Measurements from ENCODE around the gene PDLIM5. TPM values are rescaled to one million over a fixed set of nuclear protein-coding genes. Genes with fewer than 3 reads are reported as not detected.

Gene PDLIM5
- polyA plus RNA-seq, 1 donor (not counting 4 experiments of a cell fraction or from before 2014, with no cell fraction given), result 112 TPM

DNA sequence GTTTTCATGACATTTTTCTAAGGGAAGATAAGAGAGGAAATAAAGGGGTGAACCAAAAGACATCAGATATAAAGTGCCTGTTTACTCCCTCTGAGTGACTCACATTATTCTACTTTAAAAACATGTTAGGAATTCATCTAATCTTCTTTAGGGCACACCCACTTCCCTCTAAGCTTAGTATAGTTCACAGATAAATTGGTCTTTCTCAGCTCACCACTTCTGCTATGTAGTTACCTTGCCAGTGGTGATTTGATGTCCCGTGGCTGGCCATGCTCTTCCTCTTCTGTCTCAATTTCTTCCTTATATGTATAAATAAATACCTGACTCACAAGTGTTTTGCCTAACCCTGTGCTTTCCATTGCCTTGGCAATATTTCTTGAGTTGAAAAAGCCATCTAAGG lies 96.8 kb downstream of the PDLIM5 start:
- peak overlapping the region; percentile 23 for H3K9ac ChIP-seq (ENCODE audit: control insufficient read depth, extremely low read depth, insufficient read depth, low read length)
- H2AFZ ChIP-seq (ENCODE audit: control insufficient read depth, low read length), result no peak overlapping the region
- H3K27me3 ChIP-seq (ENCODE audit: control insufficient read depth, extremely low read depth, insufficient read depth, low read length), result no peaks in the 10 kb centered on the region
- peak overlapping the region; percentile 87 for H3K4me2 ChIP-seq (ENCODE audit: control insufficient read depth, extremely low read depth, insufficient read depth, low read depth, low read length)
- peaks cover 32% of the 10 kb centered on the region for H3K79me2 ChIP-seq (ENCODE audit: control insufficient read depth, insufficient read depth, low read length)
- H3K4me3 ChIP-seq (ENCODE audit: control insufficient read depth in 2 of 3, extremely low read depth in 1 of 3, insufficient read depth in 2 of 3, low read depth in 1 of 3, low read length in 3 of 3), result peak overlapping the region in 2 of 3 experiments; percentile 16 to 53
- TF ChIP-seq CTCF (optimal IDR thresholded peaks at IDR 0.05 in 1 of 3, IDR thresholded peaks at IDR 0.05 in 1 of 3, conservative IDR thresholded peaks at IDR 0.05 in 1 of 3; ENCODE audit: extremely low read depth in 1 of 3, insufficient read depth in 2 of 3, low read length in 3 of 3) (no peak), EZH2 (IDR thresholded peaks at IDR 0.05; ENCODE audit: low read length) (no peak)
- H3K9me3 ChIP-seq (ENCODE audit: control insufficient read depth, low read depth, low read length), result no peaks in the 10 kb centered on the region
- peaks cover 42% of the 10 kb centered on the region for H3K4me1 ChIP-seq (ENCODE audit: control insufficient read depth, extremely low read depth, insufficient read depth, low read length)
- no peaks in the 10 kb centered on the region for H3K9me1 ChIP-seq (ENCODE audit: control insufficient read depth, extremely low read depth, insufficient read depth, low read length)
- H3K36me3 ChIP-seq (ENCODE audit: control insufficient read depth in 2 of 2, extremely low read depth in 1 of 2, insufficient read depth in 2 of 2, low read length in 2 of 2), result peaks cover 0 to 6% of the 10 kb centered on the region in 2 experiments
- FAIRE-seq (peak; percentile 85), DNase-seq (ENCODE audit: low read depth, low spot score) (peak; percentile 35)
- no peaks in the 10 kb centered on the region for H4K20me1 ChIP-seq (ENCODE audit: control insufficient read depth, extremely low read depth, insufficient read depth, low read length)
- dilution Hi-C loops (cut with MboI; ENCODE audit: extremely low pct_ligation_motif_present, low sequenced_read_pairs), result no loop called here
- H3K27ac ChIP-seq (ENCODE audit: control insufficient read depth, insufficient read depth, low read length), result peak overlapping the region; percentile 61

GRCh38 chr4:94550352-94550751 lies 98.6 kb downstream of the PDLIM5 start:
- no peaks in the 10 kb centered on the region for H3K9me1 ChIP-seq (ENCODE audit: control insufficient read depth, extremely low read depth, insufficient read depth, low read length)
- H3K4me1 ChIP-seq (ENCODE audit: control insufficient read depth, extremely low read depth, insufficient read depth, low read length), result peaks cover 25% of the 10 kb centered on the region
- no peak for FAIRE-seq
- H3K9ac ChIP-seq (ENCODE audit: control insufficient read depth, extremely low read depth, insufficient read depth, low read length), result no peak overlapping the region
- no peaks in the 10 kb centered on the region for H4K20me1 ChIP-seq (ENCODE audit: control insufficient read depth, extremely low read depth, insufficient read depth, low read length)
- H3K27ac ChIP-seq (ENCODE audit: control insufficient read depth, insufficient read depth, low read length), result no peak overlapping the region
- no peak for DNase-seq (ENCODE audit: low read depth, low spot score)
- H3K27me3 ChIP-seq (ENCODE audit: control insufficient read depth, extremely low read depth, insufficient read depth, low read length), result no peaks in the 10 kb centered on the region
- H3K36me3 ChIP-seq (ENCODE audit: control insufficient read depth in 2 of 2, extremely low read depth in 1 of 2, insufficient read depth in 2 of 2, low read length in 2 of 2), result peaks cover 0 to 4% of the 10 kb centered on the region in 2 experiments
- no peak overlapping the region for H3K4me3 ChIP-seq (ENCODE audit: control insufficient read depth in 2 of 3, extremely low read depth in 1 of 3, insufficient read depth in 2 of 3, low read depth in 1 of 3, low read length in 3 of 3)
- H3K4me2 ChIP-seq (ENCODE audit: control insufficient read depth, extremely low read depth, insufficient read depth, low read depth, low read length), result no peak overlapping the region
- H3K79me2 ChIP-seq (ENCODE audit: control insufficient read depth, insufficient read depth, low read length), result peaks cover 26% of the 10 kb centered on the region
- dilution Hi-C loops (cut with MboI; ENCODE audit: extremely low pct_ligation_motif_present, low sequenced_read_pairs), result no loop called here
- no peak overlapping the region for H2AFZ ChIP-seq (ENCODE audit: control insufficient read depth, low read length)
- TF ChIP-seq EZH2 (IDR thresholded peaks at IDR 0.05; ENCODE audit: low read length) (no peak), CTCF (optimal IDR thresholded peaks at IDR 0.05 in 1 of 3, IDR thresholded peaks at IDR 0.05 in 1 of 3, conservative IDR thresholded peaks at IDR 0.05 in 1 of 3; ENCODE audit: extremely low read depth in 1 of 3, insufficient read depth in 2 of 3, low read length in 3 of 3) (no peak)
- H3K9me3 ChIP-seq (ENCODE audit: control insufficient read depth, low read depth, low read length), result no peaks in the 10 kb centered on the region
